ENCODE results near the gene DSCAML1. TPM values are rescaled to one million over a fixed set of nuclear protein-coding genes. Genes with fewer than 3 reads are reported as not detected.

The DSCAML1 gene
- total RNA-seq, 4 donors from 2014 or later: 2.9 to 5.8 (median 3.3) TPM

DNA sequence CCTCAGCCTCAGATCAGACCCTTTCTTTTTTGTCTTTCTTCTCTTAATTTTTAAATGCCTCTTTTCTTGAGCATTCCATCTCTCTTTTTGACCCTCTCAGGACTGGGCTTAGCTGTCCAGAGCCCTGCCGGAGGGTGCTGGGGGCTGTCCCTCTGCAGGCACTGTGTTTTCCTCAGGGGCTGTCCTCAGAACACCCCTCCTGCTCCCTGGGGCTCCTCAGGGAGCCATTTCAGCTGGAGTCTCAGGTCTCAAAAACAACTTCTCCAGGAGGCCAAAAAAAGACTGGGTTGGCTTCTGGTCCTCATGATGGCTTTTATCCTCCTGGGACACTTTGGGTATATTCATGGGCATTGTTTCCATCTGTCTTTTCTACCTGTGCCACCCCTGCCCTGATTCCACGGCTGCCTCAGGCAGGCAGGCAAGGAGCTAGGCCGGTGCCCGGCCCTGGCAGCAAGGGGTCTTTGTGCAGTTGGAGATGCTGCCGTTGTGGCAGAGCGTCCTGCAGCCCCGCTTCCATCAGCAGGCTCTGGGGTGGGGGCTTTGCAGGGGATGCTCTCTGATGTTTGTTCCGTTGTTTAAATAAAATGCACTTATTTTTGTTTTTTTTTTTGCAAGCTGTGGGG lies 384.3 kb downstream of the DSCAML1 start:
- DNase-seq: no peak
- TF ChIP-seq POLR2AphosphoS5 (IDR thresholded peaks at IDR 0.05) (no peak), CTCF (IDR thresholded peaks at IDR 0.05) (no peak), POLR2A (IDR thresholded peaks at IDR 0.05) (no peak), EP300 (IDR thresholded peaks at IDR 0.05; ENCODE audit: low read depth) (no peak)
- 89 to 94% methylated on average over 7 to 8 of the region's 8 CpGs for WGBS, 2 donors (ENCODE audit: low coverage in 1 of 2)
- peaks cover 0 to 13% (median 2%) of the 10 kb centered on the region in 4 donors for H3K36me3 ChIP-seq
- in situ Hi-C loops (cut with MboI; ENCODE audit: low pct_ligation_motif_present in 1 of 4, low pct_unique_long_range_greater_than_20kb in 1 of 4, low sequenced_read_pairs in 3 of 4): no loop called here
- no peaks in the 10 kb centered on the region for H3K9me3 ChIP-seq
- H3K27ac ChIP-seq: no peak overlapping the region
- no peaks in the 10 kb centered on the region for H3K4me1 ChIP-seq
- intact Hi-C loops (cut with DNase I; ENCODE audit: low total_unique reads): no loop called here
- no peak overlapping the region for H3K4me3 ChIP-seq
- no peaks in the 10 kb centered on the region for H3K27me3 ChIP-seq

DNA sequence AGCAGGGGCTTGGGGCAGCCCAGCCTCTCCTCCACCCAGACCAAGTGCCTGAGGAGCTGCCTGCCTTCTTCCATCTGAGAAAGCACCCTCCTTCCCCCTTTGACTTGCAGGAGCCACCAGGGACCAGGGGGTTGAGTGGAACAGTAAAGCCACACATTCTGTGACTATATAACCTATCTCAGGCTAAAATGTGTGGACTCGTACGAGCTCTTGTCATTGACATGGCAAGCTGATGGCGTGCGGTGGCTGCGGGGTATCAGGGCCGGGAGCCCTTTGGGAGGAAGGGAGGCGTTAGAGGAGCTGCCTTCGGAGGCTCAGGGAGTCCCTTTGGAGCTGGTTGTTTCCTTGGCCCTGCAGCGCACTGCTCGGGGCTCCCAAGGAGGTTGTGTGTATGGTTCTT lies 384.8 kb downstream of the DSCAML1 start:
- no peaks in the 10 kb centered on the region for H3K9me3 ChIP-seq
- peaks cover 0 to 13% (median 2%) of the 10 kb centered on the region in 4 donors for H3K36me3 ChIP-seq
- TF ChIP-seq POLR2AphosphoS5 (IDR thresholded peaks at IDR 0.05) (no peak), CTCF (IDR thresholded peaks at IDR 0.05) (no peak), POLR2A (IDR thresholded peaks at IDR 0.05) (no peak), EP300 (IDR thresholded peaks at IDR 0.05; ENCODE audit: low read depth) (no peak)
- H3K4me3 ChIP-seq: no peak overlapping the region
- H3K4me1 ChIP-seq: no peaks in the 10 kb centered on the region
- no peaks in the 10 kb centered on the region for H3K27me3 ChIP-seq
- in situ Hi-C loops (cut with MboI; ENCODE audit: low pct_ligation_motif_present in 1 of 4, low pct_unique_long_range_greater_than_20kb in 1 of 4, low sequenced_read_pairs in 3 of 4): no loop called here
- DNase-seq: no peak
- no peak overlapping the region for H3K27ac ChIP-seq
- WGBS, 2 donors (ENCODE audit: low coverage in 1 of 2): 88 to 100% methylated on average over 1 to 10 of the region's 10 CpGs
- intact Hi-C loops (cut with DNase I; ENCODE audit: low total_unique reads): no loop called here

GRCh38 chr11:117411736-117412135 lies 385.3 kb downstream of the DSCAML1 start:
- intact Hi-C loops (cut with DNase I; ENCODE audit: low total_unique reads): no loop called here
- peaks cover 0 to 13% (median 2%) of the 10 kb centered on the region in 4 donors for H3K36me3 ChIP-seq
- WGBS, 2 donors (ENCODE audit: low coverage in 1 of 2): 91% methylated on average over 9 of the region's 10 CpGs; no CpG with 5 or more reads in 1 of the 2 donors
- H3K4me3 ChIP-seq: no peak overlapping the region
- H3K27me3 ChIP-seq: no peaks in the 10 kb centered on the region
- H3K9me3 ChIP-seq: no peaks in the 10 kb centered on the region
- TF ChIP-seq POLR2A (IDR thresholded peaks at IDR 0.05) (no peak), CTCF (IDR thresholded peaks at IDR 0.05) (no peak), EP300 (IDR thresholded peaks at IDR 0.05; ENCODE audit: low read depth) (no peak), POLR2AphosphoS5 (IDR thresholded peaks at IDR 0.05) (no peak)
- no peak for DNase-seq
- in situ Hi-C loops (cut with MboI; ENCODE audit: low pct_ligation_motif_present in 1 of 4, low pct_unique_long_range_greater_than_20kb in 1 of 4, low sequenced_read_pairs in 3 of 4): no loop called here
- no peak overlapping the region for H3K27ac ChIP-seq
- no peaks in the 10 kb centered on the region for H3K4me1 ChIP-seq

DNA sequence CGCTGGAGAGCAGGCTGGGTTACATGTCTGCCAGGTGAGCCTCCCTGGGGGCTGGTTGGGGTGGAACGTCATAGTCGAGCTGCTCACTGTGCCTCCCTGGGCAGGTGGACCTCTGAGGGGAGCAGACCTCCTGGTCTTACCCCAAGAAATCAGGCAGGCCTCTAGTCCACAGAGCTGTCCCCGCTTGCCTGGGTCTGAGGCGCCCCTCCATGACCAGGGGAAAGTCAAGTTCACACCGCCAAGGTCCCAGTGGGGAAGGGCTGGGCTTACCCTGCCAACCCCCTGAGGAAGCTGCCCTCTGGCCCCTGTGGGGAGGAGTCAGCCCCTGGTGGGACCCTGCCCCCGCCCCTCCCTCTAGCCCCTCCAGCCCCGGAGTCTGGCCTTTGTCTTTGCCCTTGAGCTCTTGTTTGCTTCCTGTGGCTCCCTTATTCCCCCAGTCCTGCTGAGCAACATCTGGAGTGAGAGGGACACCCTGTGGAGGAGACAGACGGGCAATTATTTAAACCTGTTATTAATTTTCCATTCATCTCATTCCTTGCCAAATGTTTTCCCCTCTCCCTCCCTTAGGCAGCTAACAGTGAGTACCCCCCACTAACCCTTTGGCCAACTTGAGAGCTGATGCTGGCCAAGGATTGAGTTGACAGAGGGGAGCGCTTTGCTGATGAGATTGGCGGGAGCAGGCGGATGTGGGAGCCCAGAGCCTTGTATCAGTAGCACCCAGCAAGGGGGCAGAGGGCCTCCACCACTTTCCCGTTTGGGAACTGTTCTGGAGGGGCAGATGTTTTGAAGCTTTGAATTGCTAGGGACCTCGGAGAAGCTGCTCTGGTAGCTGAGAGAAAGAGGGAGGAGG lies 385.9 kb downstream of the DSCAML1 start:
- 73 to 94% methylated on average over 5 to 14 of the region's 14 CpGs for WGBS, 2 donors (ENCODE audit: low coverage in 1 of 2)

More for the DNA sequence above, 385.9 kb downstream of the DSCAML1 start:
- in situ Hi-C loops (cut with MboI; ENCODE audit: low pct_ligation_motif_present in 1 of 4, low pct_unique_long_range_greater_than_20kb in 1 of 4, low sequenced_read_pairs in 3 of 4): no loop called here
- Histone ChIP-seq H3K27me3 (no peaks in the 10 kb centered on the region), H3K4me1 (no peaks in the 10 kb centered on the region), H3K36me3 (peaks cover 0 to 15% (median 2%) of the 10 kb centered on the region in 4 donors), H3K4me3 (no peak overlapping the region), H3K27ac (no peak overlapping the region), H3K9me3 (peaks cover under 1 to 1% of the 10 kb centered on the region in 2 donors)
- TF ChIP-seq EP300 (IDR thresholded peaks at IDR 0.05; ENCODE audit: low read depth) (no peak), POLR2A (IDR thresholded peaks at IDR 0.05) (no peak), CTCF (IDR thresholded peaks at IDR 0.05) (no peak), POLR2AphosphoS5 (IDR thresholded peaks at IDR 0.05) (no peak)
- intact Hi-C loops (cut with DNase I; ENCODE audit: low total_unique reads): no loop called here
- no peak for DNase-seq
